HepG2 (cell line): ENCODE results near the gene SP4. TPM values are rescaled to one million over a fixed set of nuclear protein-coding genes. Genes with fewer than 3 reads are reported as not detected.

Source experiments
- ATAC-seq: fragments of 200-7000 bp; cut with Tn5 transposase; 3 replicates; pipeline ENCODE4 v1.9.1; 2020; ENCODE audit warnings: mild to moderate bottlenecking, moderate library complexity
- BruUV-seq: library from RNA; stranded (reverse); fragments of 400-500 nt; replicated peaks from 2 replicates; lab custom pipeline; 2021; lab: Mats Ljungman, UMichigan
- CTCF ChIA-PET: fragments of 300-600 bp; formaldehyde crosslinking; extraction: SDS; loops from one replicate; lab custom pipeline; 2021; ENCODE audit warnings: low total read pairs, inconsistent platforms, low intra/inter-chr PET ratio; lab: Yijun Ruan, JAX
- POLR2A ChIA-PET: fragments of 350-600 bp; sonication (Branson Sonifier 250); formaldehyde crosslinking; loops from one replicate; lab custom pipeline; 2020; ENCODE audit warnings: antibody characterized with exemption, inconsistent platforms; lab: Yijun Ruan, JAX
- DNase-seq: peaks from one replicate; pipeline ENCODE4 v3.0.0-alpha.2; 2015; ENCODE audit warnings: low spot score
- FAIRE-seq: peaks from 3 replicates; lab custom pipeline; 2011; peaks lifted over from hg19 to GRCh38; lab: Jason Lieb, UNC
- H2AFZ ChIP-seq: one replicate; pipeline ENCODE4 v1.6.1; 2011; ENCODE audit warnings: low read length, inconsistent platforms
- H3K27ac ChIP-seq: fragments of 300-600 bp; 3 replicates; pipeline ENCODE4 v1.8.0; 2011; ENCODE audit warnings: mixed run types, mild to moderate bottlenecking, mixed read lengths, low read length, inconsistent platforms; ENCODE audit not compliant: insufficient read depth; ENCODE audit errors: extremely low read length
- H3K27me3 ChIP-seq, 2 experiments: fragments of 200-600 bp in 1 of 2; 2 replicates in 1 of 2; 3 replicates in 1 of 2; pipeline versions ENCODE4 v1.6.0 to v1.8.0; 2011; ENCODE audit warnings: low read length in 2 of 2, mild to moderate bottlenecking in 2 of 2, moderate library complexity in 2 of 2, inconsistent platforms in 1 of 2; ENCODE audit not compliant: insufficient read depth in 2 of 2, control insufficient read depth in 1 of 2
- H3K36me3 ChIP-seq, 2 experiments: fragments of 200-600 bp in 1 of 2; replicated peaks in 1 of 2; 2 replicates in 1 of 2; 3 replicates in 1 of 2; pipeline versions ENCODE4 v1.5.1 to v1.8.0; 2011; ENCODE audit warnings: low read length in 2 of 2, inconsistent platforms in 1 of 2; ENCODE audit not compliant: insufficient read depth in 2 of 2, control insufficient read depth in 1 of 2
- H3K4me1 ChIP-seq: 2 replicates; pipeline ENCODE4 v1.5.1; 2012; ENCODE audit warnings: low read length, inconsistent platforms; ENCODE audit not compliant: insufficient read depth
- H3K4me2 ChIP-seq: 2 replicates; pipeline ENCODE4 v1.6.0; 2011; ENCODE audit warnings: low read depth, low read length, inconsistent platforms
- H3K4me3 ChIP-seq, 3 experiments: fragments of 200-600 bp in 1 of 3; sonication (generic), shearing (Covaris generic) in 1 of 3; replicated peaks in 1 of 3; 2 replicates each; pipeline ENCODE4 v1.5.1; 2011 to 2016; ENCODE audit warnings: low read length in 3 of 3, inconsistent platforms in 2 of 3, low read depth in 2 of 3, mild to moderate bottlenecking in 2 of 3, control low read depth in 1 of 3, mixed read lengths in 1 of 3; ENCODE audit not compliant: insufficient read depth in 1 of 3
- H3K79me2 ChIP-seq: one replicate; pipeline ENCODE4 v1.6.1; 2011; ENCODE audit warnings: low read length, inconsistent platforms; ENCODE audit not compliant: insufficient read depth
- H3K9ac ChIP-seq: 2 replicates; pipeline ENCODE4 v1.6.0; 2011; ENCODE audit warnings: mild to moderate bottlenecking, low read depth, low read length, inconsistent platforms; ENCODE audit not compliant: insufficient read depth
- H3K9me3 ChIP-seq: 2 replicates; pipeline ENCODE4 v1.5.1; 2012; ENCODE audit warnings: mild to moderate bottlenecking, low read length
- H4K20me1 ChIP-seq: 2 replicates; pipeline ENCODE4 v1.6.0; 2011; ENCODE audit warnings: inconsistent platforms, mild to moderate bottlenecking, low read length, moderate library complexity; ENCODE audit not compliant: insufficient read depth
- FIP1L1 ChIP-seq: fragments of 200-400 bp; formaldehyde crosslinking; IDR thresholded peaks from 2 replicates; pipeline ENCODE4 v1.6.1; 2018; ENCODE audit warnings: low read depth, mild to moderate bottlenecking, low read length, moderate library complexity, borderline replicate concordance; ENCODE audit not compliant: insufficient read depth
- HNRNPL ChIP-seq: fragments of 200-400 bp; formaldehyde crosslinking; IDR thresholded peaks from 2 replicates; pipeline ENCODE4 v1.6.1; 2017; ENCODE audit warnings: mild to moderate bottlenecking, low read depth, low read length
- TFDP2 ChIP-seq: sonication (generic); formaldehyde crosslinking; IDR thresholded peaks from 2 replicates; pipeline ENCODE4 v1.4.0; 2020; ENCODE audit warnings: missing genetic modification reagents
- U2AF1 ChIP-seq: fragments of 200-400 bp; formaldehyde crosslinking; optimal IDR thresholded peaks from 2 replicates; pipeline ENCODE3; 2017; ENCODE audit warnings: mild to moderate bottlenecking, low read depth, low read length
- ZBTB25 ChIP-seq: IDR thresholded peaks from 2 replicates; pipeline ENCODE4 v1.6.1; 2018; ENCODE audit warnings: missing genetic modification reagents
- ZNF143 ChIP-seq: sonication (generic); formaldehyde crosslinking; IDR thresholded peaks from 2 replicates; pipeline ENCODE4 v1.4.0; 2020; ENCODE audit warnings: missing genetic modification reagents
- WGBS: methylation state at CpG from one replicate; pipeline ENCODE4 v1.1.6; 2017; ENCODE audit warnings: low lambda C conversion rate; 5-methylcytosine and 5-hydroxymethylcytosine counted together
- in situ Hi-C: cut with HindIII; loops from 2 replicates; pipeline ENCODE4 v1.10.0; 2017; ENCODE audit warnings: low pct_unique_long_range_greater_than_20kb; ENCODE audit not compliant: extremely low pct_ligation_motif_present
- intact Hi-C: fragments of 100-400 bp; cut with micrococcal nuclease; formaldehyde crosslinking; loops from one replicate; pipeline ENCODE4 v1.10.0; 2022; ENCODE audit not compliant: unreplicated experiment
- polyA plus RNA-seq, 8 experiments: library from polyadenylated mRNA; depleted of rRNA in 3 of 8; stranded (reverse) in 7 of 8; unstranded in 1 of 8; fragments of >200 nt; fragmentation: Illumina TruSeq in 4 of 8; extraction: Trizol in 4 of 8; gene quantifications; 2 replicates each; pipeline versions ENCODE4 v1.2.1 to v1.2.3, GENCODE V29; 2011 to 2016; ENCODE audit warnings: low read depth in 4 of 8, missing spikeins in 1 of 8, mixed read lengths in 1 of 8; ENCODE audit not compliant: insufficient read depth in 1 of 8
- total RNA-seq, 5 experiments: library from RNA; depleted of rRNA; stranded (reverse); fragments of >200 nt; fragmentation: Illumina TruSeq; extraction: Trizol; gene quantifications; 2 replicates each; pipeline ENCODE4 v1.2.3, GENCODE V29; 2016; ENCODE audit warnings: low read depth in 1 of 5

SP4 gene
- total and polyA plus RNA-seq, 2 of the 13 experiments (the other 11 are each of a cell fraction or from before 2014, with no cell fraction given), result 2.7 to 4.8 TPM

- Histone ChIP-seq H3K27ac (no peak overlapping the region), H4K20me1 (no peaks in the 10 kb centered on the region), H3K4me3 (no peak overlapping the region), H3K4me1 (no peaks in the 10 kb centered on the region), H3K9ac (no peak overlapping the region), H3K79me2 (no peaks in the 10 kb centered on the region), H3K36me3 (no peaks in the 10 kb centered on the region), H2AFZ (no peak overlapping the region), H3K27me3 (peaks cover 0 to 4% of the 10 kb centered on the region in 2 experiments; a peak in 1 of 5 replicates), H3K9me3 (no peaks in the 10 kb centered on the region), H3K4me2 (no peak overlapping the region)
- FAIRE-seq (no peak), ATAC-seq (no peak), DNase-seq (no peak)
- ChIA-PET POLR2A (no interaction called here), CTCF (no interaction called here)
- 12% methylated on average over 4 of the region's 4 CpGs for WGBS
- in situ Hi-C loops (no loop called here), intact Hi-C loops (no loop called here)
- TF ChIP-seq U2AF1 (no peak), FIP1L1 (no peak), ZNF143 (CRISPR knock-in tag) (no peak)
- no TSS peak for BruUV-seq
Measured at GRCh38 chr7:21407796-21408480, 19.9 kb upstream of the SP4 start.

- no peak overlapping the region for H3K4me2 ChIP-seq
- CTCF ChIA-PET, result no interaction called here
- in situ Hi-C loops, result no loop called here
- 66% methylated on average over 3 of the region's 3 CpGs for WGBS
- no peak overlapping the region for H3K4me3 ChIP-seq
- ATAC-seq (no peak), FAIRE-seq (no peak), DNase-seq (no peak)
- no peaks in the 10 kb centered on the region for H3K79me2 ChIP-seq
- intact Hi-C loops, result no loop called here
- H3K9ac ChIP-seq, result no peak overlapping the region
- H3K36me3 ChIP-seq, result no peaks in the 10 kb centered on the region
- TF ChIP-seq TFDP2 (CRISPR knock-in tag), result no peak
- TF ChIP-seq ZBTB25 (CRISPR knock-in tag), result no peak
- TF ChIP-seq HNRNPL, result no peak
- no peaks in the 10 kb centered on the region for H3K9me3 ChIP-seq
- no peaks in the 10 kb centered on the region for H4K20me1 ChIP-seq
- H3K4me1 ChIP-seq, result no peaks in the 10 kb centered on the region
- POLR2A ChIA-PET, result no interaction called here
- peaks cover 0 to 4% of the 10 kb centered on the region in 2 experiments; a peak in 1 of 5 replicates for H3K27me3 ChIP-seq
- no TSS peak for BruUV-seq
- H3K27ac ChIP-seq, result no peak overlapping the region
- H2AFZ ChIP-seq, result no peak overlapping the region
Measured at GRCh38 chr7:21408481-21408820, 19.4 kb upstream of the SP4 start.
